ENCODE measurements around the gene STPG1.

DNA sequence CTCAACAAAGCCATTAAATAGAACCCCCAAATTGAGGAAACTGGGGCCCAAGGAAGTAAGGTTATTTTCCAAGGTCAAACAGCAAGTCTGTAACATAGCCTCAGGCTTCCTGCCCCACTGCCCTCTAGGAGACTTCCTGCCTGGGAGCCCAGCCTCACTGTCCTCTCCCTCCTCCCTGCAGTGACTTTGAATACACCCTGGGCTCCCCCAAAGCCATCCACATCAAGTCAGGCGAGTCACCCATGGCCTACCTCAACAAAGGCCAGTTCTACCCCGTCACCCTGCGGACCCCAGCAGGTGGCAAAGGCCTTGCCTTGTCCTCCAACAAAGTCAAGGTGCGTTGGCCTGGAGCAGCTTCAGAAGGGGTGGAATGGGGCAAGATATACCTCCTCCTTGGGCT lies 76.1 kb downstream of the STPG1 start:
- TF ChIP-seq CTCF (IDR thresholded peaks at IDR 0.05) (no peak), POLR2A (IDR thresholded peaks at IDR 0.05; ENCODE audit: low read depth) (no peak), POLR2AphosphoS5 (IDR thresholded peaks at IDR 0.05) (no peak), EP300 (IDR thresholded peaks at IDR 0.05) (no peak)
